ENCODE data around the gene DNAJC13. TPM values are rescaled to one million over a fixed set of nuclear protein-coding genes. Genes with fewer than 3 reads are reported as not detected.
A peak's percentile ranks its signal among the peaks of the same experiment; 100 is the strongest.

DNAJC13 gene
- total RNA-seq, 1 donor, result 116 TPM

- Histone ChIP-seq H3K4me1 (ENCODE audit: insufficient read depth, low read length) (peaks cover 10% of the 10 kb centered on the region), H3K4me2 (ENCODE audit: insufficient read depth, low read length) (no peak overlapping the region), H3K36me3 (ENCODE audit: insufficient read depth, low read length) (peaks cover 12% of the 10 kb centered on the region), H3K27ac (ENCODE audit: low read depth, low read length) (no peak overlapping the region), H4K20me1 (ENCODE audit: insufficient read depth, low read length) (no peaks in the 10 kb centered on the region), H3K79me2 (ENCODE audit: insufficient read depth, low read length) (peaks cover 3% of the 10 kb centered on the region), H3K9me3 (ENCODE audit: low read depth, low read length) (no peaks in the 10 kb centered on the region), H3K4me3 (ENCODE audit: insufficient read depth, low read length) (no peak overlapping the region), H2AFZ (ENCODE audit: low read length) (no peak overlapping the region), H3K27me3 (ENCODE audit: insufficient read depth, low read length) (no peaks in the 10 kb centered on the region)
- no peak for DNase-seq (ENCODE audit: insufficient read length, low spot score, missing footprints)
- TF ChIP-seq CTCF (IDR thresholded peaks at IDR 0.05; ENCODE audit: extremely low read depth, low read depth, low read length), result no peak
Observed at GRCh38 chr3:132537297-132537696, 120.0 kb downstream of the DNAJC13 start.

GRCh38 chr3:132538072-132538471 is 120.8 kb downstream of the DNAJC13 start:
- Histone ChIP-seq H4K20me1 (ENCODE audit: insufficient read depth, low read length) (no peaks in the 10 kb centered on the region), H3K4me2 (ENCODE audit: insufficient read depth, low read length) (no peak overlapping the region), H3K4me1 (ENCODE audit: insufficient read depth, low read length) (peaks cover 17% of the 10 kb centered on the region), H3K79me2 (ENCODE audit: insufficient read depth, low read length) (peaks cover 3% of the 10 kb centered on the region), H3K36me3 (ENCODE audit: insufficient read depth, low read length) (peaks cover 12% of the 10 kb centered on the region), H3K4me3 (ENCODE audit: insufficient read depth, low read length) (no peak overlapping the region), H3K9me3 (ENCODE audit: low read depth, low read length) (no peaks in the 10 kb centered on the region), H3K27me3 (ENCODE audit: insufficient read depth, low read length) (no peaks in the 10 kb centered on the region), H3K27ac (ENCODE audit: low read depth, low read length) (no peak overlapping the region), H2AFZ (ENCODE audit: low read length) (no peak overlapping the region)
- no peak for TF ChIP-seq CTCF (IDR thresholded peaks at IDR 0.05; ENCODE audit: extremely low read depth, low read depth, low read length)
- DNase-seq (ENCODE audit: insufficient read length, low spot score, missing footprints), result no peak

DNA sequence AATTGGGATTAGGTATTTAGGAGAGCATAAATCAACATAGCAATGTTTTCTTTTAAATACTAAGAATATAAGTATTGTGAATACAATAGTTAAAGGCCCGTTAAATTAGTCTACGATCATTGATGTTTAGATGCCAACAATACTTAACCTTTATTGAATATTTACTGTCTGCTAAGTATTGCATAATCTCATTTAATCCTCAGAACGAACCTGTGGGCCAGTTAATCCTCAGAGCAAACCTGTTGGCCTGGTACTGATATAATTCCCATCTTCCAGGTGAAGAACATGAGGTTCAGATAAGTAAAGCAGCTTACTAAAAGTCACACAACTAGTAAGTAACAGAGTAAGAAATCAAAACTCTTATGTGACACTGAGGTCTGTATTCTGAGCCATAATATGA is 122.4 kb downstream of the DNAJC13 start:
- Histone ChIP-seq H3K9me3 (ENCODE audit: low read depth, low read length) (no peaks in the 10 kb centered on the region), H3K4me1 (ENCODE audit: insufficient read depth, low read length) (peaks cover 24% of the 10 kb centered on the region), H3K4me2 (ENCODE audit: insufficient read depth, low read length) (no peak overlapping the region), H3K27me3 (ENCODE audit: insufficient read depth, low read length) (no peaks in the 10 kb centered on the region), H3K79me2 (ENCODE audit: insufficient read depth, low read length) (peaks cover 3% of the 10 kb centered on the region), H3K4me3 (ENCODE audit: insufficient read depth, low read length) (no peak overlapping the region), H2AFZ (ENCODE audit: low read length) (no peak overlapping the region), H3K27ac (ENCODE audit: low read depth, low read length) (no peak overlapping the region), H3K36me3 (ENCODE audit: insufficient read depth, low read length) (peaks cover 12% of the 10 kb centered on the region), H4K20me1 (ENCODE audit: insufficient read depth, low read length) (no peaks in the 10 kb centered on the region)
- DNase-seq (ENCODE audit: insufficient read length, low spot score, missing footprints), result no peak
- no peak for TF ChIP-seq CTCF (IDR thresholded peaks at IDR 0.05; ENCODE audit: extremely low read depth, low read depth, low read length)

DNA sequence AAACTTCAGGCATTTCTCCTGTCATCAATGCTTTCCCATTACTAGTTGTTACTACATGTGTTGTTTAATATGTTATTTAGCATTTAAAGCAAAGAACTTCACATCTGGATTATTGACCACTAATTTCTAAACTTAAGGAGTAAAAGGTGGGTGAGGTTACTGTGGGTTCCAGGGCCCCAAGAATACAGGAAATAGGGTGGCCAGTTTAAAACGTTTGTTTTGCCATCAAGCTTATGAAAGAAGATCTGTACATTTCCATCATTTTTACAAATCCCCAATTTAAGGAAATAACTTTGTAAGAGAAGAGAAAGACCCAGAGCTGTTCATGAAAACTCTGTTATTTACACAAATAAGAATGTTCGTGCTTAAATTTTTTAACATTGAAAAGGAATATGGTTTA is 125.3 kb downstream of the DNAJC13 start:
- no peaks in the 10 kb centered on the region for H3K9me3 ChIP-seq (ENCODE audit: low read depth, low read length)
- H3K79me2 ChIP-seq (ENCODE audit: insufficient read depth, low read length), result no peaks in the 10 kb centered on the region
- H3K27me3 ChIP-seq (ENCODE audit: insufficient read depth, low read length), result no peaks in the 10 kb centered on the region
- peaks cover 21% of the 10 kb centered on the region for H3K4me1 ChIP-seq (ENCODE audit: insufficient read depth, low read length)
- H3K4me2 ChIP-seq (ENCODE audit: insufficient read depth, low read length), result peak overlapping the region; percentile 3
- H3K36me3 ChIP-seq (ENCODE audit: insufficient read depth, low read length), result peaks cover 12% of the 10 kb centered on the region
- peak overlapping the region; percentile 92 for H3K27ac ChIP-seq (ENCODE audit: low read depth, low read length)
- H2AFZ ChIP-seq (ENCODE audit: low read length), result no peak overlapping the region
- no peak for TF ChIP-seq CTCF (IDR thresholded peaks at IDR 0.05; ENCODE audit: extremely low read depth, low read depth, low read length)
- H3K4me3 ChIP-seq (ENCODE audit: insufficient read depth, low read length), result no peak overlapping the region
- H4K20me1 ChIP-seq (ENCODE audit: insufficient read depth, low read length), result no peaks in the 10 kb centered on the region
- DNase-seq (ENCODE audit: insufficient read length, low spot score, missing footprints), result no peak

All from osteoblast (primary cell).